GM21367 (cell line): ENCODE data around the gene NTN4.
A peak's percentile ranks its signal among the peaks of the same experiment; 100 is the strongest.
"Not testable (repeated sequence)": the region's sequence is repeated elsewhere in the genome, so short reads cannot be mapped to it uniquely, and the experiment has no call there.

ENCODE experiments used
- ATAC-seq: cut with Tn5 transposase; IDR thresholded peaks from one replicate; pipeline ENCODE4 v1.9.1; 2021; ENCODE audit not compliant: unreplicated experiment

The NTN4 gene

GRCh38 chr12:95756362-95756761, 34.2 kb downstream of the NTN4 start:
- ATAC-seq, result no peak

DNA sequence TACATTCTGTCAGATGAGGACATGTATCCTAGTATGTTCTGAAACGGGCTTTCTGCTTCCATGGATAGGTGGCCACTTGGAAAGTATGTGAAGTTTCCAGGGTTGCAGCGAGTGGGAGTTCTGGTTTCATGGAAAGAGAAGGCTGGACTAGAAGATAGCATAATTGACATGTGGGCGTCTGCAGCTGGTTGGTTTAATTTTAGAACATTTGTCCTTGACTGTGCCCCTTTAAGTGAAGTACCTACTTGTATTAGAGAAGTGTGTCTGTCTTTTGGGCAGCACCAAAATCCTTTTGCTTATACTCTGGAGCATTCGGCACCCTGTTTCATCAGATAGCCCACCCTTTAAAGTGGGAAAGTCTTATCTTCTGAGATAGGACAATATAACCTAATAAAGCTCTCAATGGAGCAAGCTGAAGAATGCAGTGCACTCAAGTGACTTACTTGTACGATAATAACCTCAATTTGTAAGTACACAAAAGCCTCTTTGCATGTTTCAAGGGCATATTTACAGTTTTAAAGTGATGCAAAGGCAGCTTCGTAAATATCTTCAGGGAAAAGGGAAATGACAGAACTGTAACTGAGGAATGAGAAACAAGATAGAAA, 35.2 kb downstream of the NTN4 start:
- no peak for ATAC-seq

- ATAC-seq, result not testable (repeated sequence)
Observed at GRCh38 chr12:95746062-95746461, 44.5 kb downstream of the NTN4 start.

DNA sequence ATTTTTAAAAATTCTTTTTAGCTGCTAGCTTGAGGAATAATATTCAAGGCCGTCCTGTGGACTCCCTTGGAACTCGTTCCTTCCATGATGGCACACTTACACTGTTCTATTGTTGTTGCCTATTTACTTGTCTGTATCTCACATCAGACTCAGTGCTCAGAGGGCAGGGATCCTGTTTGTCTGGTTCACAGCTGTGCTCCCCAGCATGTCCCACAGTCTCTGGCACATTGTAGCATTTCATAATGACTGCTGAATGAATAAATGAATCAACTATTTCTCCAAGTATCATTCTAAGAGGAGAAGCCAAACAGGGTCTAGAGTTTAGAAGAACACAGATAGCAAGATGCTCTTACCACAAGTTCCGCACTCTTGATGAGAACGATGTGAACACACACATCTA, 48.0 kb downstream of the NTN4 start:
- no peak for ATAC-seq

DNA sequence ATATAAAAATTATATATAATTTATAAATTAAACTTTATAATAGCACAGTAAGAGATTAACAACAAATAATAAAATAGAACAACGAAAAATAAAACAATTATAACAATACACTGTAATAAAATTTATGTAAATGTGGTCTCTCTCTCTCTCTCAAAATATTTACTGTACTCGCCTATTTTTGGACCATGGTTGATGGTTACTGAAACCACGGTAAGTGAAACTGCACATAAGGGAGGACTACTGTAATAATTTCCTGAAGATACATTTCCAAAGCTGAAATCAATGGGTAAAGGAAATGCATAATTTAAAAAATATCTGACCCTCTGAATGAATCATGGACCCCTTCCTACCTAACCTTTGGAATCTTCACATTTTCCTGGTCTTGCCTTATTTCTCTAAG, 48.9 kb downstream of the NTN4 start:
- ATAC-seq, result no peak

- no peak for ATAC-seq
Observed at GRCh38 chr12:95740751-95741150, 49.8 kb downstream of the NTN4 start.

- no peak for ATAC-seq
Observed at GRCh38 chr12:95739561-95740313, 50.8 kb downstream of the NTN4 start.

DNA sequence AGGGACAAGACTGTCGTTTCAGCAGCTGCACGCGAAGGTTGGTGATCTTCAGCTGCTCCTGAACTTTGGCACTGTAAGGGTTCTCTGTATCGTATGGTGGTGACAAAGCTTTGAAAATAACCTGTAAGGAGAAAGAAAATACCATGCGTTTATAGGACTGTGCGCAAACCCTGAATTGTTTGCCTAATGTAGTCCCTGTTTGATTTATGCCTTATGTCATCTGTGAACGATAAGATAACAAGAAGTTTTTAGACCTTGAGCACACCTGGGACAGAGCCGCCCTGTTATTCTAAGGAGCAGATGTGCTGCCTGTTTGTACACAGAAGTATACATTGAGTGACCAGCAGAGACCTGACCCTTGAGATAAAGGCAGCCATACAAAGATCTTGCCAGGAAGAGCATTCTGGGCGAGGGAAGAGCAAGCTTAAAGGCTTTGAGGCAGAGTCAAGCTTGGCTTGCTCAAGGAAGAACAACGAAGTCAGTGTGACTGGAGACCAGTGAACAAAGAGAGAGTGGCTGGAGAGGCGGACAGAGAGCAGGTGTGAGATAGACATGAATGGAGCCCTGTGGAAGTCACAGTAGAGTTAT, 52.4 kb downstream of the NTN4 start:
- ATAC-seq, result no peak

DNA sequence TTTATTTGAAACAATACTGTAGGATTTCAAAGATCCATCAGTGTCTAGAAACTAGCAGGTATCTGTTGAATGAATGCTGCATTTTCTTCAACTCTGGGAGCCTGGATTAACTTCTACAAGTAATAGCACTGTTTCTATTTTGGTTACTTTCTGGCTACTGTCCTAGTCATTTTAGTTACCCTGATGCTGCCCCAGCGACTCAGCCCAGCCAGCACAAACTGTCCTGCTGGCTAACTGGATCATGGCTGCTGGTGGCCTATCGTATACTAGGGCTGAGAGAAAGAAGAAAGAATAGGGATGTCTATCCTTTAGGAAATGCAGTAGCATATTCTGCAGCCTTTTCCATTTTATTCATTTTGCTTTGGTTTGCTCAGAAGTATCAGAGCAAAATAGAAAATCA, 53.9 kb downstream of the NTN4 start:
- no peak for ATAC-seq

DNA sequence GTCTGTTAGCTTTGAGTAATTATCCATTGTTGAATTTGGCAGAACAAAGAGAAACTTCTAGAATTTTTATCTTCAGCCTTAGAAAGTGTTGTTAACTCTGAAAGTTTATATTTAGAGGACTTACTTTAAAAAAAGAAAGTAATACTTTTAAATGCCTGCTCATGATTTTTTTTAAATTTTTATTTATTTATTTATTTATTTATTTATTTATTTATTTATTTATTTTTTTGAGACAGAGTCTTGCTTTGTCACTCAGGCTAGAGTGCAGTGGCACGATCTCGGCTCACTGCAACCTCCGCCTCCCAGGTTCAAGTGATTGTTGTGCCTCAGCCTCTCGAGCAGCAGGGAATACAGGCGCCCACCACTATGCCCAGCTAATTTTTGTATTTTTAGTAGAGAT, 54.8 kb downstream of the NTN4 start:
- not testable (repeated sequence) for ATAC-seq

GRCh38 chr12:95733141-95733825, 57.3 kb downstream of the NTN4 start:
- ATAC-seq, result no peak

GRCh38 chr12:95731519-95731958, 59.0 kb downstream of the NTN4 start:
- peak; percentile 91 for ATAC-seq

DNA sequence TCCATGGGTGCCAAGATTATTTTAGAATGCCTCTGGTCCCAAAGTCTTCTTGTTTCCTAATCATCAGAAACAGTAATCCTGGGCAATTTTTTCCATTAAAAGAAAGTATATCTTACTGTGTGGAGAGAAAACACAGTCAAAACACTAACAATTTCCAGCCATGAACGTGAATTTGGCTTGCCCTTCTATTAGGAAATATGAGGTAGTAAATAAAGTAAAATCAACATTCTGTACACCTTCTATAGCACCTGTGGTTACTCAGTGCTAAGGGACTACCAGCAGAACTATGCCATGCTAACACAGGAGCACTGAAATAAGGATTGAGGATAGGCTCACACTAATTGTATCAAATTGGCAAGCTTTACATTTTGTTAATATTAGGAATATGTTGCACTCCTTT, 60.1 kb downstream of the NTN4 start:
- no peak for ATAC-seq

GRCh38 chr12:95726903-95727302, 63.7 kb downstream of the NTN4 start:
- no peak for ATAC-seq

DNA sequence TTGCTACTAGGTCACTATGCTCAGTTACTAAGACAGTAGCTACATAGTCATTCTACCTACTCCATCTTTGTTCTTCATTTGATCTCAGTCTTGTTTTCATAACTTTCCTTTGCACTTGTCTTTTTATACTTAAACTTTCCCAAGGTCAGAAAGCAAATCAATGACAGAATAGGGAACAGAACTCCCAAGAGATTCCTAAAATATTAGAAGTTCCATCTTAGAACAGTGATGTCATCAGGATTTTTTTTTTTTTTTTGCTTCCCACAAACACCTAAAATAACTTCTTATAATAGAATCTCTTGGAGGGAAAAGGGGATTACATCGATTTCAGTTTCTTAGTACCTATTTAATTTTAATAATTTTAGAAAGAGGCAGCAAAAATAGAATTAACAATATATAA, 65.8 kb downstream of the NTN4 start:
- ATAC-seq, result no peak

DNA sequence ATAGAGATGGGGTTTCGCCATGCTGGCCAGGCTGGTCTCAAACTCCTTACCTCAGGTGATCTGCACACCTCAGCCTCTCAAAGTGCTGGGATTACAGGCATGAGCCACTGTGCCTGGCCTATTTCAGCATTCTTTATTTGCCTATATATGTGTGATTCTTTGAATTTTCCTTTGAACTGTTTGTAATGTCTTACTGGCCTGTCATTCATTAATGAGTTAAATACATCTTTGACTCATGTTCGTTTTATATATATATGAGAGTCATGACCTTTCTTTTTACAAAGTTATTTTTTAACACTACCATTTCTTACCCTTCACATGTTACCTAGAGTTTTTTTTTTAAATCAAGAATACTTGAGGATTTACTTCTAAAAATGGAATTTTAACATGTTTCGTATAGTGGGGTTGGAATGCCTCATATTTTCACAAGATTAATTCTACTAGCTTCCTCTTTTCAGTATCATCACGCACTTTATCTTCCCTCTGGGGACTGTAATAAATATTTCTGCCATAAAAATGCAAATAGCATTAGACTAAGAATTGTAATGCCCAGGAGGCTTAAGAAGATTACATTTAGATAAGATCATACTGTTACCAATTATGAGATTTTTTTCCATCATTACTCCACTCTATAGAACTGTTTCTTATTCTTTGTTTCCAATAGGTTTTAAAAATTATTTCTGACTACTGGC, 66.7 kb downstream of the NTN4 start:
- ATAC-seq, result no peak

DNA sequence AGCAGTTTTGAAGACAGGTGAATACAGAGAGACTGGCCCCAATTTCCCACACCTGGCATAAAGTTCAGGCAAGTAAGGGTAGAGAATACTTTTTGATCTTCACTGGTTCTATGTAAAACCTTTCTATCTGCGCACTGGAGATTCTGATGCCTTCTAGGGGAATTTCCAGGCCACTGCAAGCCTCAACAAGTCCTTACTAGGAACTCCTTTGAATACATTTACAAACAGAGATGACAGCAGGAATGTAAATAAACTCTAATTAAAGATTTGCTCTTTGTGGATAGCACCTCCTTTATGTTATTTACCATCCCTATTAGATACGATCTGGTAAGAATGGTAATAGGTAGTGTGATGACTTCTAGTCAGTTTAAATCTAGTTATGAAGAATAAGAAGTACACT, 69.2 kb downstream of the NTN4 start:
- ATAC-seq, result no peak

DNA sequence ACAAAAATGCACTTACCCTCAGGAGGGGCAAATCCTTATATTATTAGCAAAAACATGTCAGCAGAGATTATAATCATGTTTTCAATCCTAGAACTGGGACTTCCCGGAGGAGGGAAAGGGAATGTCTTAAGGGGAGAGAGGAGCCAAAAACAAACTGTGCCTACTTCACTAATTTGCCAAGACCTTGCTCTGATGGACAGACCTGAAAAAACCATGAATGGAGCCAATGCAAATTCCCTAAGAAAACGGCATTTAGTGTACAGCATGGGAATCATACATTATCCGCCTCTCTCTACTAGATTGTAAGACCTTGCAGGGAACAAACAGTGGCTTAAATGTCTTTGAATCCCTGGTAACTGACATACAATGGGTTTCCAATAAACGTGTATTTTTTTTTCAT, 70.4 kb downstream of the NTN4 start:
- no peak for ATAC-seq

DNA sequence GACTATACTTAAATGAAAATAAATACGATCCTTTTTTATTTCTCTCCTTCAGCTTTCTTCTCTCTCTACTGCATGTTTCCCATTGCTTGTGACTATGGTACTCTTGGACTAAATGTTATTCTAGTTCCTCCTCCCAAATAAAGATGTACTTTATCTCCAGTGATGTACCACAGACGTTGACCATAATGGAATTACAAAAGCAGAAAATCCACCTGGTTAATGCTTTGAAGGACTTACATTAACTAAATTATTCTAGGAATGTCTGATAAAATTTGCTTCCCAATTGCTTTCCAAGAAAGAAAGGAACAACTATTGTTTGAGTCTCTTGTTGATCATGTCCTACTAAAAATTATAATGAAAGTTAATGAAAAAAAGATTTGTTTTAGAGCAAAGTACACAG, 71.8 kb downstream of the NTN4 start:
- no peak for ATAC-seq

GRCh38 chr12:95718006-95718431, 72.5 kb downstream of the NTN4 start:
- no peak for ATAC-seq

DNA sequence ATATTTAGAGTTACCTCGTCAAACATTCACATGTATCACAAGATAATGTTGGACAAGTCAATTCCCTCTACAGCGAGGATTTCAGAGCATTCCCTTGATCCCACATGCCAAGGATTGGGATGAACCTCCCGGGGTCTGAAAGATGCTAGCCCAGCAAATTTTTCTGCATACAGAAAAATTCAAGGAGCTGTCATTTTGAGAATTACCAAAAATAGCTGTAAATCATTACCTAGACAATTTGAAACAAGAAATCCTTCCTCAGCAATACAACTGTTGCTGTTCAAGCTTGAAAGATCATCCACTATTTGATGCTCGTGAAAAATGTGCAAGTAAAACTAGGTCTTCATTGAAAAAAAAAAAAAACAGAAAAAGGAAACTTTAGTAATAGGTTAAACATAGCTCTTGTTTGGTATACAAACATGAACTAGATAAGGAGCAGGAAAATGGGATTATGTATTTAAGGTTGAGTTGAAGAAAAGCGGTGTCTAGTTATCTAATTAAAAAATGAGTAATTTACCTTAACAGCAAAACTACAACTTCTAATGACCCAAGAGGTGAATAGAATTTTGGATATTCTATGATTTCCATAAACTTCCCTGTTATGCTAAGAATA, 73.1 kb downstream of the NTN4 start:
- no peak for ATAC-seq
